DOHH2 (cell line): ENCODE results near the gene SRPRA.

ENCODE experiments used
- H3F3A ChIP-seq: fragments of 200-600 bp; sonication (generic), shearing (Covaris generic); 2 replicates; pipeline ENCODE4 v1.6.0; 2016; ENCODE audit warnings: antibody characterized with exemption, mild to moderate bottlenecking; ENCODE audit not compliant: control insufficient read depth, insufficient read depth
- H3K27ac ChIP-seq: fragments of 200-600 bp; sonication (generic); 2 replicates; pipeline ENCODE4 v1.5.1; 2014; ENCODE audit warnings: low read depth, mild to moderate bottlenecking, low read length, moderate library complexity
- H3K27me3 ChIP-seq: fragments of 200-600 bp; sonication (generic); 2 replicates; pipeline ENCODE4 v1.6.1; 2014; ENCODE audit warnings: mild to moderate bottlenecking, low read length, mixed read lengths; ENCODE audit not compliant: control insufficient read depth
- H3K36me3 ChIP-seq: fragments of 200-600 bp; sonication (generic); 2 replicates; pipeline ENCODE4 v1.6.1; 2014; ENCODE audit warnings: mild to moderate bottlenecking, low read length, moderate library complexity, mixed read lengths; ENCODE audit not compliant: control insufficient read depth
- H3K4me1 ChIP-seq: fragments of 200-600 bp; sonication (generic); 2 replicates; pipeline ENCODE4 v1.6.1; 2014; ENCODE audit warnings: mild to moderate bottlenecking, low read length, mixed read lengths; ENCODE audit not compliant: control insufficient read depth
- H3K4me2 ChIP-seq: fragments of 200-600 bp; sonication (generic); 2 replicates; pipeline ENCODE4 v1.6.0; 2014; ENCODE audit warnings: mild to moderate bottlenecking, low read length, moderate library complexity
- H3K4me3 ChIP-seq: fragments of 200-600 bp; sonication (generic); 2 replicates; pipeline ENCODE4 v1.5.1; 2014; ENCODE audit warnings: mild to moderate bottlenecking, low read length, mixed read lengths
- H3K79me2 ChIP-seq: fragments of 200-600 bp; sonication (generic); 2 replicates; pipeline ENCODE4 v1.6.1; 2014; ENCODE audit warnings: mild to moderate bottlenecking, low read length, mixed read lengths; ENCODE audit not compliant: control insufficient read depth
- H3K9me2 ChIP-seq: fragments of 200-600 bp; sonication (generic); replicated peaks from 2 replicates; pipeline ENCODE4 v1.6.1; 2014; ENCODE audit warnings: mild to moderate bottlenecking, low read length, mixed read lengths; ENCODE audit not compliant: control insufficient read depth
- H3K9me3 ChIP-seq: fragments of 200-600 bp; sonication (generic); 2 replicates; pipeline ENCODE4 v1.6.1; 2014; ENCODE audit warnings: antibody characterized with exemption, low read length, mixed read lengths; ENCODE audit not compliant: control insufficient read depth, insufficient read depth
- H4K20me1 ChIP-seq: fragments of 200-600 bp; sonication (generic); 2 replicates; pipeline ENCODE4 v1.6.0; 2014; ENCODE audit warnings: low read depth, mild to moderate bottlenecking, antibody characterized with exemption, low read length, moderate library complexity; ENCODE audit not compliant: control insufficient read depth, insufficient read depth
- CTCF ChIP-seq: fragments of 200-600 bp; sonication (generic); IDR thresholded peaks from one replicate; pipeline ENCODE4 v1.5.1; 2014; ENCODE audit warnings: antibody characterized with exemption, mild to moderate bottlenecking, low read depth, low read length; ENCODE audit not compliant: poor library complexity, severe bottlenecking
- EZH2phosphoT487 ChIP-seq: fragments of 200-600 bp; sonication (generic); IDR thresholded peaks from 2 replicates; pipeline ENCODE4 v1.6.1; 2017; ENCODE audit warnings: borderline replicate concordance, mild to moderate bottlenecking, antibody characterized with exemption, low read length, moderate library complexity, mixed read lengths

The SRPRA gene

DNA sequence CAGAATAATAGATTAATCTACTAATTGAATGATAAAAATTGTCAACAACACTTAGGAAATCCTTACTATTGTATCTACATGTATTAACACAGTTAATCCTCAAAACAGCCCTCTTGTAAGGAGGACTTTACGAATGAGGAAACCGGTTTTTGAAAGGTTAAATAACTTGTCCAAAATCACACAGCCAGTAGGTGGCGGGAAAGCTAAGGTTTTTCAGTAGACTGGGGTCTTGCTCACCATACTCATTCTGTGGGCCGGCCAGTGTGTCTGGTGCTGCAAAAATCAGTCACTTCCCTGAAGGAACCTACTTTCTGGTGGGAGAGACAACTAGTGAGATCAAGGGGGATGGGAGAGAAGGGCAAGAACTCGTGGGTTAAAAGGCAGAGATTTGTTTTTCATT lies 39.0 kb upstream of the SRPRA start:
- Histone ChIP-seq H3K36me3 (peaks cover 46% of the 10 kb centered on the region), H3K79me2 (peaks cover 46% of the 10 kb centered on the region), H3K27me3 (no peaks in the 10 kb centered on the region), H4K20me1 (0 out of 2 replicates have a peak, but pooled peaks cover 3% of the 10 kb centered on the region), H3K9me3 (no peaks in the 10 kb centered on the region), H3K4me1 (peaks cover 17% of the 10 kb centered on the region), H3K4me3 (no peak overlapping the region), H3K27ac (no peak overlapping the region), H3K9me2 (no peaks in the 10 kb centered on the region), H3F3A (0 out of 2 replicates have a peak, but pooled peaks cover 2% of the 10 kb centered on the region), H3K4me2 (no peak overlapping the region)
- TF ChIP-seq CTCF (peak; percentile 63), EZH2phosphoT487 (no peak)

DNA sequence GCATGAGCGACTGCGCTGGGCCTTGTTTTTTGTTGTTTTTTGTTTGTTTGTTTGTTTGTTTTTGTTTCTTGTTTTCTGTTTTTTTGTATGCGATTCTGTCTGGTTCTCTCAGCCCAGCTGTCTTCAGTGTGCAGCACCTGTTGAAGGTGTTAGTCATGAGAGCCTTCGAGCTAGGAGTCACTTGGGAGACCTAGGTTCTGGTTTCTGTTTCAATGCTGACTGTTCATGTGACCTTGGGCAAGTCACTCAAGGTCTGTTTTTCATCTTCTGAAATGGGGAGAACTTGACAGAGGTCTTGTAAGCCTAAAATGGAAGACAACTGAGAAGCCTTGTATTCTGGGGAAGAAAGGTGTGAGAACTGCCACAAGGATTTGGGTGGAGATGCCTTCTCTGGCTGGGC lies 37.0 kb upstream of the SRPRA start:
- H3K27ac ChIP-seq = no peak overlapping the region
- no peaks in the 10 kb centered on the region for H4K20me1 ChIP-seq
- H3K27me3 ChIP-seq = no peaks in the 10 kb centered on the region
- no peaks in the 10 kb centered on the region for H3K9me2 ChIP-seq
- H3K4me1 ChIP-seq = peaks cover 21% of the 10 kb centered on the region
- H3K4me3 ChIP-seq = peak overlapping the region; percentile 13; the same call in 1 of the 2 replicates
- H3K4me2 ChIP-seq = peak overlapping the region; percentile 38; the same call in 1 of the 2 replicates
- no peaks in the 10 kb centered on the region for H3K9me3 ChIP-seq
- peaks cover 53% of the 10 kb centered on the region for H3K79me2 ChIP-seq
- peaks cover 37% of the 10 kb centered on the region for H3K36me3 ChIP-seq
- no peak for TF ChIP-seq EZH2phosphoT487
- TF ChIP-seq CTCF = no peak
- H3F3A ChIP-seq = 0 out of 2 replicates have a peak, but pooled peaks cover 2% of the 10 kb centered on the region

GRCh38 chr11:126304457-126305075 lies 35.9 kb upstream of the SRPRA start:
- peaks cover 58% of the 10 kb centered on the region for H3K79me2 ChIP-seq
- H3K36me3 ChIP-seq = peaks cover 29% of the 10 kb centered on the region
- no peak for TF ChIP-seq EZH2phosphoT487
- TF ChIP-seq CTCF = no peak
- peak overlapping the region; percentile 61 for H3K27ac ChIP-seq
- H4K20me1 ChIP-seq = no peaks in the 10 kb centered on the region
- H3K4me2 ChIP-seq = peak overlapping the region; percentile 96
- H3K4me1 ChIP-seq = peaks cover 21% of the 10 kb centered on the region
- 0 out of 2 replicates have a peak, but pooled peaks cover 2% of the 10 kb centered on the region for H3F3A ChIP-seq
- peak overlapping the region; percentile 92 for H3K4me3 ChIP-seq
- no peaks in the 10 kb centered on the region for H3K9me2 ChIP-seq
- no peaks in the 10 kb centered on the region for H3K9me3 ChIP-seq
- H3K27me3 ChIP-seq = no peaks in the 10 kb centered on the region
